GM19463 (cell line): ENCODE measurements around the gene CD109.

Experiments used
- ATAC-seq: cut with Tn5 transposase; IDR thresholded peaks from one replicate; pipeline ENCODE4 v1.9.1; 2021; ENCODE audit warnings: mild to moderate bottlenecking, moderate library complexity; ENCODE audit not compliant: unreplicated experiment

The CD109 gene

DNA sequence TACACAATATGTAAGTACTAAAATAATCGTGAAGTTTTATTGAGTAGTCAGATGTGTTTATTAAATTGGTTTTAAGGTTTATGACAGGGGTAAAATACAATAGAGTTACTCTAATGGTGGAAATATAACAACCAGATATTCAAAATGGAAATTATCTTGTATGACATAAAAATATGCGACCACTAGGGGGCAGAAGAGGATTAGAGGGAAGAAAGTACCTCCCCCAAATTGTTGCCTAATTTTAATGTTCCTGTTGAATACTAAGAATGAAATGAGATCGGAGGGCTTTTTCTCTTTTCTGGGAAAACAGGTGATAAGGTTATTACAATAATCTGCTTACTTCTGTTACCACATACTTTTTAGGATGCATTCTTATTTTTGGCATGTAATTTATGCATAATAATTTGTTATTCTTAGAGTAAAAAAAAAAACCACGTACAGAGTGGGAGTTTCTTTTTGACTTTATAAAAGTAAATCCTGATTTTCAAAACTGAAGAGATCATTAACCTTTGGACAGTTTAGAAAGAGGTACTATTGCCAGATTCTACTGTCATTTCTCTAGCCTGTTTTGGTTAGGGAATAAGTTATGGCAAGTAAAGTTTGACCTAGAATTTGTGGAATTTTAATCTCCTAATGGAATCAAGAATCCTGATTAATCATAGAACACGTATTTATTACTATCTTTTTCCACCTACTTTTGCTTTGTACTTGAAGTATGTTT is 159.2 kb downstream of the CD109 start:
- peak; percentile 50 for ATAC-seq

DNA sequence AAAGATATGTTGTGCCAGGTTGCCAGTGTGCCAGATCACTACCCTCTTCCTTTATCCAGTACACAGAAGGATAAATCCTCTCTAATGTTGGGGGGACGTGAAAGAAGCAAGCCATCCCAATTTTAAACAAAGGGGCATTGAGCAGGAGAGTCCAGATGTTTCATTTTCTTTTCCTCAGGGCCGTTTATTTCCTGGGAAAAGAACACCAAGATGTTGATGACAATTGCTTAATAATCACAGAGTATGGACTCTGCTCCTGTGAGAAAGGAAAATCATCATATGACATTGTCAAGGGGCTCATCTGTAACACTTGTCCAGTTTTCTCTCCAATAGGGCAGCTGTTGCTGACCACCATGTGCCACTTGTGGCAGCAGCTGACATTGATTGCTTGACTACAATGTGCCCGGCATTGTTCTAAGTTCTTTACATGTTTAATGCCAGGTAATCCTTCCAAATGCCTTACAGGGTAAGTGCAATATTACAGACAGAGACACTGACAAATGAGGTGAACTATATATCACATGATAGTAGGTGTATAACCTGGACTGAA is 161.4 kb downstream of the CD109 start:
- no peak for ATAC-seq

DNA sequence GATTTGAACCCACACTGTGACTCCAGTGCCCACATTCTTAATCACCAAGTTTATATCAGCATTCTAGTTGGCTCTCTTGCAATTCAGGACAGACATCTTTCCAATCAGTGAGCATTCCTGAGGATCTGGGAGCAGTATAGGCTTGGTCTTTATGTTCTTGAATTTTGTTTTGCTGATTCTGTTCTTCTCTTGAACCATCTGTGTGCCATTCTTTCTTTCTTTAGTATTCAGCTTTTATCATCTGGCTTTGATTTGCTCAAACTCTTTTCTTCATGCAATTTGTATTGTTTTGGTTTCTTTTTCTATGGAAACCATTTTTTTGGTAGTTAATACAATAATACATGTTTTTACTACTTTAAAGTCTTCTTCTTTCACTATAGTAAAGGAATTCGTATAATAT is 162.4 kb downstream of the CD109 start:
- ATAC-seq = no peak

DNA sequence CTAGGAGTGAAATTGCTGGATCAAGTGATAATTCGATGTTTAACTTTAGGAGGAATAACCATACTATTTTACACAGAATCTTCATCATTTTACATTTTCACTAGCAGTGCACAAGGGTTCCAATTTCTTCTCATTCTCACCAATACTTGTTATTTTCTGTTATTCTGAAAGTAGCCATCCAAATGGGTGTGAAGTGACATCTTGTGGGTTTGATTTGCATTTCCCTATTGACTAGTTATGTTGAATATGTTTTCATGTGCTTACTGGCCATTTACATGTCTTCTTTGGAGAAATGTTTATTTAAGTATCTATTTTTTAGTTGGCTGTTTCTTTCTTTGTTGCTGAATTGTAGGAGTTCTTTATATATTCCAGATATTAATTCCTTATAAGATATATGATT is 164.3 kb downstream of the CD109 start:
- no peak for ATAC-seq

DNA sequence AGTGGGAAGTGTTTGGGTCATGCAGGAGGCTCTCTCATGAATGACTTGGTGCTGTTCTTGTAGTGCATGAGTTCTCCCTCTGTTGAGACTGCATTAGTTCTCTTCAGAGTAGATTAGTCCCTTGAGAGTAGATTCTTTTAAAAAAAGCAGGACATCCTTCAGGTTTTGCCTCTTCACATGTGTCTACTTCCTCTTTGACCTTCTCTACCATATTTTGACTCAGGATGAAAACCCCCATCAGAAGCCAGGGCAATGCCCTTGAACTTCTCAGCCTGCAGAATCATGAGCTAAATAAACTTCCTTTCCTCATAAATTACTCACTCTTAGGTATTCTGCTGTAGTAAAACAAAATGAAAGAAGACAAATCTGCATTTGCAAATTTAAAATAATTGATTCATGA is 170.3 kb downstream of the CD109 start:
- ATAC-seq = peak; percentile 56

DNA sequence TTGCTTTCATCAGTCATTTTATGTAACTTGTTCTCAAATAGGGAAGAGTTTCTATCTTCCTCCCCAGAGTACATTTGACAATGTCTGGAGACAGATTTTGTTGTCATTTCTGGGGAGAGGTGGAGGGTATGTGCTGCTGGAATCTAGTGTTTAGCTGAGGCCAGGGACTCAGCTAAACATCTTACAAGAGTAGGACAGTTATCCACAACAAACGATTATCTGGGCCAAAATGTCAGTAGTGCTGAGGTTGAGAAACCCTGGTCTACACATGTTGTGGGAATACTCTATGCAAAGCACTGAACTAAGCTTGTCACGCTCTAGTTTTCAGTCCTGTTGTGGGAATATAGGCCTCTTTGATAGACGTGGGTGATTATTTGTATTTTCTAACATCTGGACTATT is 171.4 kb downstream of the CD109 start:
- ATAC-seq = no peak

DNA sequence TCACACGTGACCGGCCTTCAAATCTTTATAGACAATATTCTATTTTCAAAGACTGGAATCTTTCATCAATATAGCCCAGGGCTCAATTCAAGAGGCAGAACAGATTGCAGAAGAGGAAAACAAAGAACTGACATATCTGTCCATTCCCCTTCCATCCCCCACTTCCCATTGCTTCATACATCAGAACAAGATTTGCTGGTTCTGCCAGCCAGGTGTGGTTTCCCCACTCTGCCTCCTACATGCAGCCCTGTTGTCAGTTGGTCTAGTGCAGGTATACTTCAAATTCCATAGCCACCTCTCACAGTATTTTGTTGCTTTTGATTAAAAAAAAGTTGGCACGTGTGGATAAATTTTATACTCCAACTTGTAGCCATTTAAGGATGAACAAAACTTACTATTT is 174.9 kb downstream of the CD109 start:
- ATAC-seq = no peak

DNA sequence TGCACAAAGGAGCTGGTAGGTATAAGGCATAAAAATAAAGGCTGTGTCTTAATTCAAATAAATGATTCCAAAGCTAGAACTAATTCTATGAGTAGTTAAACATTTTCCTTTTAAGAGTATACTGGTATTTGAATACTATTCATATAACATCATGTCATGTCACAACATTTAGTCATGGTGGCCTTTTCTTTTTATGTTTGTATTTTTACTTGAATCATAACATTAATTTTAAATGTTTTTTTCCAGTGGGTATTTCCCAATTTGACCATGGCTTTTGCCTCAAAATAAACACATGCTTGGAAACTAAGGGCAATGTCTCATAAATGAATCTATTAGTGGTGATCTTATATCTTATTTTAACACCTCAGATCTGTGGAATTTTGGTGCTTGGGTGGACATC is 177.1 kb downstream of the CD109 start:
- no peak for ATAC-seq
